Activated CD8-positive, alpha-beta memory T cell treated with anti-CD3 and anti-CD28 coated beads for 1 hour (primary cell): ENCODE data around the gene HOXB6.
A peak's percentile ranks its signal among the peaks of the same experiment; 100 is the strongest.

Source experiments
- DNase-seq, 2 donors: peaks; one replicate each; pipeline ENCODE4 v3.0.0-alpha.2; 2020; ENCODE audit warnings: low read depth in 1 of 2; ENCODE audit errors: extremely low read depth in 1 of 2

The HOXB6 gene

DNA sequence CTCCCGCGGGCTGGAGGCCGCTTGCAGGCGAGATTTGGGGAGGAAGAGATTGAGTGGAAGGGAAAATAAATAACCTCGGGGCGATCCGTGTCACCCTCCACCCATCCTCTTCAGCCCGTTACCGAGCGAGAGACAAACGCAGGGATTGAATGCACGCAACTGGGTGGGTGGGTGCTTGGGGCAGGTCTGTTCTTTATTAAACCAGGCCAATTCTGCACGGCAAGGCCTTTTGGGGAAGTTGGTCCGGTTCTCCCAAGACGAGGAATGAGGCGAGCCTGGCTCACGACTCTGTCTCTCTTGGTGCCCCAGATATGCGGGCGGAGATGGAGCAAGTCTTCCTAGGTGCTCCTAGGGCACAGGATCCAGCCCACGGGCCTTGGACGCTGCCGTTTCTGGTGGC lies 6.4 kb upstream of the HOXB6 start:
- no peak for DNase-seq

GRCh38 chr17:48610282-48611211 lies 5.8 kb upstream of the HOXB6 start, which contains the start of gene HOXB7:
Gene HOXB7, minus strand, starts transcription at chr17:48611017. Its CDS starts 99 bp downstream, at chr17:48610918.
- DNase-seq: peak in 1 of 2 donors; percentile 65

DNA sequence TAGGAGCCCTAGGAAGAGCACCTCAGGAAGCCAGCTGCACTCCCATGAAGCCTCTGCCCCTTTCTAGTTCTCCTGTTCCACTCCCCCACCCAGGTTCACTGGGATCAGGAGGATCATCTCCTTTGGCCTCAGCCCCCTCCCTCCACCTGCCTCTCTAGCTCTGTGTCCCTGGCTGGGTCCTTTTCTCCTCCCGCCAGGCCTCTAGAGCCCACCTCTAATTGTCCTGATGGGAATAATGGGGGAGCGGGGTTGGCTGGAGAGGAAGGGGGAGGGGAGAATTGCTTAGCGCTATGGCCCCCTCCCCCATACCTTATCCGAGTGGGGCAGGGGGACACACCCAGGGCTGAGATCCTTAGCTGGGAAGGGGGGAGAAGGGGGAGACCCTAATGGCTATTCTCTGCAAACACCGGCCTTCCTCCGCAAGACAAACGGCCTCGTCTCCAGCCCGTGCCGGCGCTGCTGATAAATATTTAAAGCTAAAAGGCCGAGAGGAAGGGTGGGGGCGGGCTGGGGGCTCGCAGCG lies 5.0 kb upstream of the HOXB6 start:
- DNase-seq: no peak

DNA sequence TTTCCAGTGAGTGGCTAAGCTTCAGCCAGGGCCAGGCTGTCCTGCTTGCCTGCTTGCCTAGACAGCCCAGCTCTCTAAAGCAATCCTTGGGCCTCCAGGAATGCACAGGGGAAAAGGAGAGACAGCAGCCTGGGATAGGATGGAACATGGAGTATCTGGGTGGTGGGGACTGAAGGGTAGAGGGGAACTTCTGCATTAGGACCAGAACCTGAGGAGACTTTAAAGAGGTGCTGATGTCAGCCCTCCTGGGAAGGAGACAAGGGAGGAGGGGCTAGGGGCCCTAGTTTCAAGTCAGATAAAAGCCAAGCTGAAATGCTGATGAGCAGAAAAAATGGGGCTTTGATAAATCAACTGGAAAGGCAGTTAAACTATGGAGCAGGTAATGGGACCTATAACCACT lies 4.2 kb upstream of the HOXB6 start:
- no peak for DNase-seq

DNA sequence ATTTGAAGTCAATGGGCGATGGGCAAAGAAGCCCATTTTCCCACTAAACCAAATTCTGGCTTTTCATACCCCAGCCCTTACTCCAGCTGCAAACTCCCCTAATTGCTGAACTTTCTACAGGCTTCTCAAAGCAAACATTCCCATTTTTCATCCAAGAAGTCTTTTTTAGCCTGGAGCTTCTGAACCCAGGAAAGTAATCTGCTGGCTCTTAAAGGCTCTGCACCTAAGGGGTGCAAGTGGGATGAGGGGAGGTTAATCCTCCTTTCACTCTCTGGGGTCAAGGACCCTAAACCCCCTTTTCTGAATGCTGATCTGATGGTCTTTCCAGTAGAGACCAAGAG lies 3.7 kb upstream of the HOXB6 start:
- no peak for DNase-seq

- DNase-seq: no peak
Observed at GRCh38 chr17:48606892-48607614, 2.3 kb upstream of the HOXB6 start.

DNA sequence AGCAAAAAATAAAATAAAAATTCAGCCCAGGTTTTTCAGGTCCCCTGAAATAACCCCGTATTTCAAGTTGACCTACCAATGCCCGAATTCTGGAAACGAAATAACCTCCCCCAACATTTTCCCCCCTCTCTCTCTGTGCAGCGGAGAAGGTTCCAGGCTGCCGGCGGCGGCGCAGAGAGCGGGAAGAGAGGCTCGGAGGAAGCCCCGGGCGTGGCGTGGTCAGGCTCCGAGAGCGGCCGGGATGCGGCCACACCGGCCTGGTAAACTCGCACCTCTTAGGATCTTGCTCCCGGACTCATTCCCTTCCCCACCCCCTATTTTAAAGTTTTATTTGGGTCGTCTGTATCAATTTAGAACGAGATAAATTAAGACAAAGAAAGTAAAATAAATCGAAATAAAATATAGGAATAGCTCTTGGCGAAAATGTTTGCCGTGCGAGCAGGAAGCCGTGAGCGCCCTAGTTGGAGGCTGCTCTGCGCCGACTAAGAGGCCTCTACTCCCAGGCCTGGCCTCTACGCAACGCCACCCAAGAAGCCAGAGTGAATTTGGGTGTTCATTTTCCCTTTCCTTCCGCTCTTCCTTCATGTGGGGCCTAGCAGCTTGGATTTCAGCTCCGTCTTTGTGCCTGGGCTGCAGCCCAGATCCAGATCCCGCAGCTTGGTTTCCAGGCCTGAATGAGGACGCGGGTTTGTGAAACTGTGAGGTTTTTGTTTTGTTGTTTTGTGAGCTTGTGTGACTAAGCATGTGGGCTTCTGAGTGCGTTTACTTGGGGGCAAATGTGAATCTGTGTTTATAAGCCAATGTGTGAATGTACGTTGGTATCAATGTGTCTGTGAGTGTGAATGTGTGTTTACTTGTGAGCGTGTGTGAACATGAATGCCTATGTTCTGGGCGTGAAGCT lies 1.5 kb upstream of the HOXB6 start:
- DNase-seq: no peak

GRCh38 chr17:48605409-48605919 lies 678 bp upstream of the HOXB6 start:
- no peak for DNase-seq

DNA sequence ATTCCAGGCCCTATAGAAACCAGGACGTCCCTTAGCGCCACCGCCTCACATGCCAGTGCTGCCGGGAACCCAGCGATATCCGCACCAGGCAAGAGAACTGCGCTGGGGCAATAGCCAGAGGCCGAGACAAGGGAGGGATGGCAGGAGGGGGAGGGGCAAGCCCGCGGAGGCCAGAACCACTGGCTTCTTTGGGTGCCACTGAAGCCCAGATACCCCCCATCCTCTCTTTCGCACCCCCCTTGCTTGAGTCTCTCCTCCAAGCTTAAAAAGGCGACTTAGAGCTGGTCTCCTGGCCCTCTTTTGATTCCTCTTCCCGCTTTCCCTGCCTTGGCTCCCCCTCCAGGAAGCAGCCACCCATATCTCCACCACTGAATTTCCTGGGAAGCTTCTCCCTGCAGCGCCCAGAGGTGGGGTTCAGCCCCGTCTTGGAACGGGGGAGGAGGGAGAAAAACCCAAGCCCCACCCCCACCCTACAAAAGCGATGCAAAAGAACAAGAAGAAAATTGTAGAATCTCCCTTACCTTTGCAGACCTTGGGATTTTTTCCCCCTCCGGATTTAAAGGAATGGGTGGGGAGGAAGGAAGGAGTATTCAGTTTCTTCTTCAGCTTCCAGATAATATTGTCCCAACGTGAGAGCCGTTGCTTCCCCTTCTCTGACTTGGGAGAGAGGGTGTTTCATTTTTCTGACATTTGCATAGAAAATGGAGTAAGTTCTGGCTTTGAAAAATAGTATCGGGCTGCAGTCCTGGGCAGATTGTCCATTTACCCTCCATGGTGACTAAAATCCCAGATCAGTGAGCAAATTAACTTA lies 622 bp downstream of the HOXB6 start:
- DNase-seq: no peak

GRCh38 chr17:48601539-48602425 lies 3.0 kb downstream of the HOXB6 start:
- DNase-seq: no peak

DNA sequence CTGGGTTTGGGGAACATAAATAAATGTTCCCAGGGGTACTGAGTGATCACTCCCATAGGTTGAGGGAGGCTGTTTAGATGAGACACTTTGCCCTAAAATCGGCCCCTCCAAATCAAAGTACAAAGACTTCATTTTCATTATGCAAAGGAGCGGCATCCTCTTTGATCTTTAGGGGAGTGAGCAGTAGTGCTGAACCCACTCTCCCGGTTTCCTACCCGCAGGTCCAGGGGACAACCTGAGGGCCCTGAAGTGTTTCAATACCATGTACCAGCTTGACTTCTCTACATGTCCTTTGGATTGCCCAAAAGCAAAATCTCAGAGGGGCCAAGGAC lies 3.6 kb downstream of the HOXB6 start:
- no peak for DNase-seq

GRCh38 chr17:48600244-48601098 lies 4.3 kb downstream of the HOXB6 start:
- DNase-seq: no peak

DNA sequence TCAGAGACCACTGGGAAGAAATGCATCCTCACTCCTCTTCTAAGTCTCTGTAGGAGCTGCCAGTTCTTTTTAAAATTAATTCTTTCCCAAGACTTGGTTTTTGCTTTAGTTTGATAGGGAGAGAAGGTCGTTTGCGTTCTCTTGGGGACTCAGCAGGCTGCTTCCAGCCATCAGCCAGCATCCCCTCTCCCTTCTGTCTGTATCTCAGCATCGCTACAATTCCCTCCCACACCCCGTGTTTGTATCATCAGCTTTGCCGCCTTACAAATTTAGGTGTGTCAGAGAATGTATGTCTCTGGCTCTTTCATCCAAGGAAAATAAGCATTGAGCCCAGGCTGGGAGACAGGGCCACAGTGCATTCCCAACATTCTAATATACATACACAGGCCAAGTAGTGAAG lies 5.4 kb downstream of the HOXB6 start:
- DNase-seq: no peak

- DNase-seq: no peak
Observed at GRCh38 chr17:48598736-48599135, 6.0 kb downstream of the HOXB6 start.

GRCh38 chr17:48597778-48598631 lies 6.8 kb downstream of the HOXB6 start:
- DNase-seq: no peak

DNA sequence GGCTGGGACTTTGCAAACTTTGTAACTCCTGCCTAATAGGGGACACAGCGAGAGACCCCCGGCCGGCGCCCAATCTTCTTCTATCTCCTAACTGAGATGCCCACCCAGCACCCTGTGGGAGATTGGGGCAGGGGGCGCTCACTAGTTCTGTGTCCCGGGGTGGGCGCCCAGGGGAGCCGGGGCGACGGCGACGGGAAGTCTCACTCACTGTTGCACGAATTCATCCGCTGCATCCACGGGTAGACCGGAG lies 7.3 kb downstream of the HOXB6 start:
- DNase-seq: no peak

GRCh38 chr17:48596735-48597527 lies 7.9 kb downstream of the HOXB6 start:
- DNase-seq: no peak
